DOHH2 (cell line): Measurements from ENCODE around the gene IFITM10.

Experiments used
- EZH2phosphoT487 ChIP-seq: fragments of 200-600 bp; sonication (generic); IDR thresholded peaks from 2 replicates; pipeline ENCODE4 v1.6.1; 2017; ENCODE audit warnings: borderline replicate concordance, mild to moderate bottlenecking, antibody characterized with exemption, low read length, moderate library complexity, mixed read lengths
- TF ChIP-seq, protein P1 (sequence below): fragments of 200-600 bp; sonication (generic); IDR thresholded peaks from one replicate; pipeline ENCODE4 v1.5.1; 2014; ENCODE audit warnings: antibody characterized with exemption, mild to moderate bottlenecking, low read depth, low read length; ENCODE audit not compliant: poor library complexity, severe bottlenecking

DNA sequence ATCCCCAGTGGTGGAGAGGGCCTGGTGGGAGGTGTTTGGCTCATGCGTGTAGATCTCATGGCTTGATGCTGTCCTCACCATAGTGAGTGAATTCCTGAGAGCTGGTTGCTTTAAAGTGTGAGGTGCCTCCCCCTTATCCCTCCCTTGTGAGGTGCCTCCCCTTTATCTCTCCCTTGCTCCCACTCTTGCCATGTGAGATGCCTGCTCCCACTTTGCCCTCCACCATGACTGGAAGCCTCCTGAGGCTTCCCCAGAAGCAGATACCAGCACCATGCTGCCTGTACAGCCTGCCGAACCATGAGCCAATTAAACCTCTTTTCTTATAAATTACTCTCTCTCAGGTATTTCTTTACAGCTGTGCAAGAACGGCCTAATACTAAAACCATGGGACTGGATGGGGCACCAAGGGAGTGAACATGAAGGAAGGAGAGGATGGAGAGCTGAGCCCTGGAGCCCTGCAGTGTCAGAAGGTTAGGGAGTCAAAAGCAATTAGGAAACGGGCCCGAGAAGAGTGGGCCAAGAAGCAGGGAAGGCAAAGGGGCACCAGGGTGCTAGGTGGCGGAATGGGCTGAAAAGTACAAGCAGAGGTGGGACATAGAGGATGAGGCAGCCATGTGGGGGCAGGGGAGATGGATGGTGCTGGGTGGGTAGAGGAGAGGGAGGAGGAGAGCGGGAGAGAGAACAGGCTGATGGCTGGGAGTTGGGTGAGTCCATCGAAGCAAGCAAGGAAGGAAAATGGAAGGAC lies 9.4 kb downstream of the IFITM10 start:
- TF ChIP-seq, protein P1, sequence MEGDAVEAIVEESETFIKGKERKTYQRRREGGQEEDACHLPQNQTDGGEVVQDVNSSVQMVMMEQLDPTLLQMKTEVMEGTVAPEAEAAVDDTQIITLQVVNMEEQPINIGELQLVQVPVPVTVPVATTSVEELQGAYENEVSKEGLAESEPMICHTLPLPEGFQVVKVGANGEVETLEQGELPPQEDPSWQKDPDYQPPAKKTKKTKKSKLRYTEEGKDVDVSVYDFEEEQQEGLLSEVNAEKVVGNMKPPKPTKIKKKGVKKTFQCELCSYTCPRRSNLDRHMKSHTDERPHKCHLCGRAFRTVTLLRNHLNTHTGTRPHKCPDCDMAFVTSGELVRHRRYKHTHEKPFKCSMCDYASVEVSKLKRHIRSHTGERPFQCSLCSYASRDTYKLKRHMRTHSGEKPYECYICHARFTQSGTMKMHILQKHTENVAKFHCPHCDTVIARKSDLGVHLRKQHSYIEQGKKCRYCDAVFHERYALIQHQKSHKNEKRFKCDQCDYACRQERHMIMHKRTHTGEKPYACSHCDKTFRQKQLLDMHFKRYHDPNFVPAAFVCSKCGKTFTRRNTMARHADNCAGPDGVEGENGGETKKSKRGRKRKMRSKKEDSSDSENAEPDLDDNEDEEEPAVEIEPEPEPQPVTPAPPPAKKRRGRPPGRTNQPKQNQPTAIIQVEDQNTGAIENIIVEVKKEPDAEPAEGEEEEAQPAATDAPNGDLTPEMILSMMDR, result no peak
- no peak for TF ChIP-seq EZH2phosphoT487
